ENCODE results near the gene TMEM169.

TMEM169 gene

DNA sequence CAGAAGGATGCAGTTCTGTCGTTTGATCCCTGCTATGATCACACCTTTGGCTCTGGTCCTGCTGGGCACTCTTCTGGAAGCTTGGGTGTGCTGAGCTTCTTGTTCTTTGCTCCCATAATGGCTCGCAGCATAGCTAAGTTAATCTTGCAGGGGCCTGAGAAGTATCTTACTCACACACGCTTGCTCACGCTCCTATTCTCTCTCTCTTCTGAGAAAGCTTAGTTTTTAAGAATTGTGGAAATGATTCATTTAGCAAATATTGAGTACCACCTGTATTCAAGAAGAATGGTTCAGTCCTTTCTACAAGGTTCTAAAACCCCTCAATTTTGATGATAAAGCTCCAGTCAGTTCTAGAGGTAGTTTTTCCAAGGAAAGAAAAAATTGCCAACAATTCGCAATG lies 68.0 kb downstream of the TMEM169 start:
- H3K4me3 ChIP-seq (ENCODE audit: low read length): no peak overlapping the region
- DNase-seq (ENCODE audit: low read depth, low spot score): no peak

DNA sequence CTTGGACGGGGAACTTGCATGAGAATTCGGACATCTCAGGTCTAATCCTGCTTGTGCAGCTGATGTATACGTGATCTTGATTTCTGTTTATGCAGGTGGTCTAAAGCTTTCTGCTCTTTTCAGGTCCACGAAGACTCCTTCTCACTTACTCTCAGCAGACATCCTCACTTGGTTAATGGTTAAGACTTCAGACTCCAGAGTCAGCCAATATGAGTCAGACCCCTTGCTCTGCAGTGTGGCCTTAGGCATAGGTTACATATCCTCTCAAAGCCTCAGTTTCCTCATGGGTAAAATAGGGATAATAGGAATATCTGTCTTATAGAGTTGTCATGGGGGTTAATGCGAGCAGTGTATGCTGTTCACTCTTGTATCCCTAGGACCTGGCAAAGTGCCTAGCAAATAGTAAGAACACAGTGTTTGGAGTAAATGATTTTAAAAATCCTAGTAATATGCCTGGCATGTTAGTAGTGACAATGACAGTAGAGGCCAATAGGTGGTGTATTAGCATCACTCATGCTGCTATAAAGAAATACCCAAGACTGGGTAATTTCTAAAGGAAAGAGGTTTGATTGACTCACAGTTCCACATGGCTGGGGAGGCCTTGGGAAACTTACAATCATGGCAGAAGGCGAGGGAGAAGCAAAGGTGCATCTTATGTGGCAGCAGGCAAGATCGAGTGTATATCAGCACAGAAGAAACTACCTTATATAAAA lies 69.8 kb downstream of the TMEM169 start:
- DNase-seq (ENCODE audit: low read depth, low spot score): no peak
- H3K4me3 ChIP-seq (ENCODE audit: low read length): no peak overlapping the region
